ENCODE measurements around the gene DENND1B.
"Not testable (repeated sequence)": the region's sequence is repeated elsewhere in the genome, so short reads cannot be mapped to it uniquely, and the experiment has no call there.

DENND1B gene

GRCh38 chr1:197544130-197544529 lies 231.2 kb downstream of the DENND1B start:
- no peak for DNase-seq

- DNase-seq: no peak
These were observed 233.9 kb downstream of the DENND1B start for GRCh38 chr1:197541411-197541810.

- peak in 1 of 5 donors; percentile 15 for DNase-seq
These were observed 248.4 kb downstream of the DENND1B start for GRCh38 chr1:197526736-197527371.

- DNase-seq: peak in 2 of 5 donors; percentile 3 to 36
These were observed 254.1 kb downstream of the DENND1B start for GRCh38 chr1:197521118-197521739.

- DNase-seq: no peak
These were observed 255.4 kb downstream of the DENND1B start for GRCh38 chr1:197519741-197520334.

- no peak for DNase-seq
These were observed 259.9 kb downstream of the DENND1B start for GRCh38 chr1:197515421-197515820.

GRCh38 chr1:197510691-197511378 lies 264.4 kb downstream of the DENND1B start:
- no peak for DNase-seq

GRCh38 chr1:197496722-197497121 lies 278.6 kb downstream of the DENND1B start:
- DNase-seq: no peak

GRCh38 chr1:197491505-197491904 lies 283.8 kb downstream of the DENND1B start:
- DNase-seq: not testable (repeated sequence)

- no peak for DNase-seq
These were observed 288.3 kb downstream of the DENND1B start for GRCh38 chr1:197486946-197487345.

- DNase-seq: no peak
These were observed 289.5 kb downstream of the DENND1B start for GRCh38 chr1:197485790-197486189.

- peak in 1 of 5 donors; percentile 54 for DNase-seq
These were observed 294.2 kb downstream of the DENND1B start for GRCh38 chr1:197481101-197481500.

GRCh38 chr1:197480446-197480845 lies 294.8 kb downstream of the DENND1B start:
- DNase-seq: no peak

- DNase-seq: no peak
These were observed 303.1 kb downstream of the DENND1B start for GRCh38 chr1:197472141-197472540.

- DNase-seq: no peak
These were observed 303.9 kb downstream of the DENND1B start for GRCh38 chr1:197471248-197471985.

GRCh38 chr1:197470330-197470729 lies 304.9 kb downstream of the DENND1B start:
- DNase-seq: no peak

GRCh38 chr1:197469620-197470210 lies 305.6 kb downstream of the DENND1B start:
- DNase-seq: no peak

GRCh38 chr1:197468543-197469175 lies 306.6 kb downstream of the DENND1B start:
- no peak for DNase-seq

GRCh38 chr1:197467881-197468280 lies 307.4 kb downstream of the DENND1B start:
- no peak for DNase-seq

- DNase-seq: no peak
These were observed 308.5 kb downstream of the DENND1B start for GRCh38 chr1:197466813-197467212.

- no peak for DNase-seq
These were observed 309.6 kb downstream of the DENND1B start for GRCh38 chr1:197465528-197466327.

Measured in T-helper 1 cell (primary cell).